Measurements from ENCODE around the gene CDC14A.

- TF ChIP-seq, protein P1, sequence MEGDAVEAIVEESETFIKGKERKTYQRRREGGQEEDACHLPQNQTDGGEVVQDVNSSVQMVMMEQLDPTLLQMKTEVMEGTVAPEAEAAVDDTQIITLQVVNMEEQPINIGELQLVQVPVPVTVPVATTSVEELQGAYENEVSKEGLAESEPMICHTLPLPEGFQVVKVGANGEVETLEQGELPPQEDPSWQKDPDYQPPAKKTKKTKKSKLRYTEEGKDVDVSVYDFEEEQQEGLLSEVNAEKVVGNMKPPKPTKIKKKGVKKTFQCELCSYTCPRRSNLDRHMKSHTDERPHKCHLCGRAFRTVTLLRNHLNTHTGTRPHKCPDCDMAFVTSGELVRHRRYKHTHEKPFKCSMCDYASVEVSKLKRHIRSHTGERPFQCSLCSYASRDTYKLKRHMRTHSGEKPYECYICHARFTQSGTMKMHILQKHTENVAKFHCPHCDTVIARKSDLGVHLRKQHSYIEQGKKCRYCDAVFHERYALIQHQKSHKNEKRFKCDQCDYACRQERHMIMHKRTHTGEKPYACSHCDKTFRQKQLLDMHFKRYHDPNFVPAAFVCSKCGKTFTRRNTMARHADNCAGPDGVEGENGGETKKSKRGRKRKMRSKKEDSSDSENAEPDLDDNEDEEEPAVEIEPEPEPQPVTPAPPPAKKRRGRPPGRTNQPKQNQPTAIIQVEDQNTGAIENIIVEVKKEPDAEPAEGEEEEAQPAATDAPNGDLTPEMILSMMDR (IDR thresholded peaks at IDR 0.05): no peak
- TF ChIP-seq POLR2A (IDR thresholded peaks at IDR 0.05): no peak
These were observed 145.5 kb downstream of the CDC14A start for GRCh38 chr1:100497796-100498195.

Measured in uterus (tissue), 2 donors.